WTC11 (cell line): ENCODE measurements around the gene TRIM25. TPM values are rescaled to one million over a fixed set of nuclear protein-coding genes. Genes with fewer than 3 reads are reported as not detected.

Experiments
- ATAC-seq: fragments of 200-7000 bp; cut with Tn5 transposase; 2 replicates; pipeline ENCODE4 v1.10.0; 2021; ENCODE audit warnings: mild to moderate bottlenecking, moderate library complexity
- CTCF ChIA-PET: fragments of 300-600 bp; sonication (Branson Sonifier 250); formaldehyde crosslinking; loops from one replicate; lab custom pipeline; 2021; ENCODE audit warnings: antibody characterized with exemption; lab: Charles Lee
- POLR2A ChIA-PET: fragments of 350-600 bp; sonication (Branson Sonifier 250); formaldehyde crosslinking; loops from one replicate; lab custom pipeline; 2021; ENCODE audit warnings: antibody characterized with exemption; lab: Charles Lee
- DNase-seq: peaks from one replicate; pipeline ENCODE4 v3.0.0; 2021; ENCODE audit warnings: low spot score
- H3K27ac Mint-ChIP-seq: 2 replicates; pipeline ENCODE4 v1.8.0; 2021; ENCODE audit warnings: mixed read lengths
- H3K27me3 Mint-ChIP-seq: 2 replicates; pipeline ENCODE4 v1.8.0; 2021; ENCODE audit warnings: low read depth, mild to moderate bottlenecking, moderate library complexity, mixed read lengths
- H3K36me3 Mint-ChIP-seq: 2 replicates; pipeline ENCODE4 v1.8.0; 2021; ENCODE audit warnings: mixed read lengths
- H3K4me1 Mint-ChIP-seq: 2 replicates; pipeline ENCODE4 v1.8.0; 2022; ENCODE audit warnings: mixed read lengths
- H3K4me3 Mint-ChIP-seq: 2 replicates; pipeline ENCODE4 v1.8.0; 2021; ENCODE audit warnings: mild to moderate bottlenecking, moderate library complexity, mixed read lengths
- H3K9me3 Mint-ChIP-seq: 2 replicates; pipeline ENCODE4 v1.8.0; 2021; ENCODE audit warnings: mixed read lengths
- ESRRA ChIP-seq: sonication (generic); formaldehyde crosslinking; IDR thresholded peaks from 2 replicates; pipeline ENCODE4 v1.8.1; 2022; ENCODE audit warnings: mild to moderate bottlenecking, missing genetic modification reagents, borderline replicate concordance
- ETV6 ChIP-seq: sonication (generic); formaldehyde crosslinking; IDR thresholded peaks from 2 replicates; pipeline ENCODE4 v1.8.1; 2022; ENCODE audit warnings: mild to moderate bottlenecking, missing genetic modification reagents
- NR2C2 ChIP-seq: sonication (generic); formaldehyde crosslinking; IDR thresholded peaks from 2 replicates; pipeline ENCODE4 v1.8.0; 2022; ENCODE audit warnings: mild to moderate bottlenecking, missing genetic modification reagents
- SOX15 ChIP-seq: fragments of 250-450 bp; sonication (Bioruptor Pico); IDR thresholded peaks from 2 replicates; pipeline ENCODE4 v1.9.0; 2021; ENCODE audit warnings: mild to moderate bottlenecking
- ZBTB21 ChIP-seq: sonication (generic); formaldehyde crosslinking; IDR thresholded peaks from 2 replicates; pipeline ENCODE4 v1.8.1; 2023; ENCODE audit warnings: mild to moderate bottlenecking, missing genetic modification reagents, borderline replicate concordance
- ZNF232 ChIP-seq: sonication (generic); formaldehyde crosslinking; IDR thresholded peaks from 2 replicates; pipeline ENCODE4 v1.8.0; 2022; ENCODE audit warnings: mild to moderate bottlenecking, missing genetic modification reagents
- ZNF416 ChIP-seq: fragments of 250-450 bp; sonication (Bioruptor Pico); IDR thresholded peaks from 2 replicates; pipeline ENCODE4 v1.9.0; 2021; ENCODE audit warnings: mild to moderate bottlenecking, inconsistent platforms
- total RNA-seq: library from RNA; stranded (reverse); gene quantifications from 3 replicates; pipeline ENCODE4 v1.2.3, GENCODE V29; 2021
- TF ChIP-seq, protein P1 (sequence below): sonication (generic); formaldehyde crosslinking; IDR thresholded peaks from 2 replicates; pipeline ENCODE4 v1.8.0; 2022; ENCODE audit warnings: mild to moderate bottlenecking, missing genetic modification reagents
- TF ChIP-seq, protein P2 (sequence below): sonication (generic); formaldehyde crosslinking; conservative IDR thresholded peaks from 2 replicates; pipeline ENCODE4 v1.8.1; 2023; ENCODE audit warnings: mild to moderate bottlenecking, low read depth, missing genetic modification reagents, moderate library complexity
- TF ChIP-seq, protein P3 (sequence below): sonication (generic); formaldehyde crosslinking; IDR thresholded peaks from 2 replicates; pipeline ENCODE4 v1.8.1; 2022; ENCODE audit warnings: mild to moderate bottlenecking, missing genetic modification reagents, moderate library complexity, borderline replicate concordance
- TF ChIP-seq, protein P4 (sequence below): sonication (generic); formaldehyde crosslinking; IDR thresholded peaks from 2 replicates; pipeline ENCODE4 v1.8.0; 2022; ENCODE audit warnings: mild to moderate bottlenecking, missing genetic modification reagents
- TF ChIP-seq, protein P5 (sequence below): fragments of 250-450 bp; sonication (Bioruptor Pico); IDR thresholded peaks from 2 replicates; pipeline ENCODE4 v2.1.2; 2022; ENCODE audit warnings: mild to moderate bottlenecking, moderate library complexity
- TF ChIP-seq, protein P6 (sequence below): sonication (generic); formaldehyde crosslinking; IDR thresholded peaks from 2 replicates; pipeline ENCODE4 v1.8.0; 2023; ENCODE audit warnings: missing genetic modification reagents, mild to moderate bottlenecking, borderline replicate concordance
- TF ChIP-seq, protein P7 (sequence below): sonication (generic); formaldehyde crosslinking; IDR thresholded peaks from 2 replicates; pipeline ENCODE4 v1.8.0; 2022; ENCODE audit warnings: mild to moderate bottlenecking, missing genetic modification reagents
- TF ChIP-seq, protein P8 (sequence below): fragments of 250-450 bp; sonication (Bioruptor Pico); IDR thresholded peaks from 2 replicates; pipeline ENCODE4 v1.9.0; 2021; ENCODE audit warnings: mild to moderate bottlenecking

Gene TRIM25
- total RNA-seq, 1 experiment from 2014 or later, result 49.0 TPM

DNA sequence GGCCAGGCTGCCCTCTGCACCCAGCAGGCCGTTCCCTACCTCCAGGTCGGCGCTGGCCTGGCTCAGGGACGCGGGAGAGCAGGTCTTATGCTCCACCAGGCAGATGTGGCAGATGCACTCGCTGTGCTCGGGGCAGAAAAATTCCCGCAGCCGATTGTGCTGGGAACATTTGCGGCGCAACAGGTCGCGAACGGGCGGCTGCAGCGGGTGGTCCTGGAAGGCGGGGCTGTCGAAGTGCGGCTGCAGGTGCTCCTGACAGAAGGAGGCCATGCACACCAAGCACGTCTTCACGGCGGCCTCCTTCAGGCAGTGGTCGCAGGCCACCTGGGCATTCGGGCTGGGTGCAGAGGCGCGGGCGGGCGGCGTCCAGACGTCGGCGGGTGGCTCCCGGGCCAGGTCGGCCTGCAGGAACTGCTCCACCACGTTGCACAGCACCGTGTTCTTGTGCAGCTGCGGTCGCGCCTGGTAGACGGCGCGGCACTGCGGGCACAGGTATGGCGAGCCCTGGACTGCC is 439 bp downstream of the TRIM25 start:
- Mint-ChIP-seq H3K36me3 (peaks cover 8% of the 10 kb centered on the region), H3K4me1 (peaks cover 18% of the 10 kb centered on the region), H3K27me3 (peaks cover 20% of the 10 kb centered on the region), H3K4me3 (peak overlapping the region; percentile 88), H3K9me3 (peaks cover 12% of the 10 kb centered on the region), H3K27ac (no peak overlapping the region)
- ATAC-seq (peak; percentile 51), DNase-seq (peak; percentile 67)
- peak; percentile 11; the same call in 1 of the 2 replicates for TF ChIP-seq ETV6 (CRISPR knock-in tag)
- no peak; the same call in 1 of the 2 replicates for TF ChIP-seq ZNF232 (CRISPR knock-in tag)
- TF ChIP-seq, protein P1, sequence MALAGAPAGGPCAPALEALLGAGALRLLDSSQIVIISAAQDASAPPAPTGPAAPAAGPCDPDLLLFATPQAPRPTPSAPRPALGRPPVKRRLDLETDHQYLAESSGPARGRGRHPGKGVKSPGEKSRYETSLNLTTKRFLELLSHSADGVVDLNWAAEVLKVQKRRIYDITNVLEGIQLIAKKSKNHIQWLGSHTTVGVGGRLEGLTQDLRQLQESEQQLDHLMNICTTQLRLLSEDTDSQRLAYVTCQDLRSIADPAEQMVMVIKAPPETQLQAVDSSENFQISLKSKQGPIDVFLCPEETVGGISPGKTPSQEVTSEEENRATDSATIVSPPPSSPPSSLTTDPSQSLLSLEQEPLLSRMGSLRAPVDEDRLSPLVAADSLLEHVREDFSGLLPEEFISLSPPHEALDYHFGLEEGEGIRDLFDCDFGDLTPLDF, result peak; percentile 20; the same call in 1 of the 2 replicates
- TF ChIP-seq, protein P2, sequence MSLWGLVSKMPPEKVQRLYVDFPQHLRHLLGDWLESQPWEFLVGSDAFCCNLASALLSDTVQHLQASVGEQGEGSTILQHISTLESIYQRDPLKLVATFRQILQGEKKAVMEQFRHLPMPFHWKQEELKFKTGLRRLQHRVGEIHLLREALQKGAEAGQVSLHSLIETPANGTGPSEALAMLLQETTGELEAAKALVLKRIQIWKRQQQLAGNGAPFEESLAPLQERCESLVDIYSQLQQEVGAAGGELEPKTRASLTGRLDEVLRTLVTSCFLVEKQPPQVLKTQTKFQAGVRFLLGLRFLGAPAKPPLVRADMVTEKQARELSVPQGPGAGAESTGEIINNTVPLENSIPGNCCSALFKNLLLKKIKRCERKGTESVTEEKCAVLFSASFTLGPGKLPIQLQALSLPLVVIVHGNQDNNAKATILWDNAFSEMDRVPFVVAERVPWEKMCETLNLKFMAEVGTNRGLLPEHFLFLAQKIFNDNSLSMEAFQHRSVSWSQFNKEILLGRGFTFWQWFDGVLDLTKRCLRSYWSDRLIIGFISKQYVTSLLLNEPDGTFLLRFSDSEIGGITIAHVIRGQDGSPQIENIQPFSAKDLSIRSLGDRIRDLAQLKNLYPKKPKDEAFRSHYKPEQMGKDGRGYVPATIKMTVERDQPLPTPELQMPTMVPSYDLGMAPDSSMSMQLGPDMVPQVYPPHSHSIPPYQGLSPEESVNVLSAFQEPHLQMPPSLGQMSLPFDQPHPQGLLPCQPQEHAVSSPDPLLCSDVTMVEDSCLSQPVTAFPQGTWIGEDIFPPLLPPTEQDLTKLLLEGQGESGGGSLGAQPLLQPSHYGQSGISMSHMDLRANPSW (CRISPR knock-in tag), result no peak
- TF ChIP-seq, protein P3, sequence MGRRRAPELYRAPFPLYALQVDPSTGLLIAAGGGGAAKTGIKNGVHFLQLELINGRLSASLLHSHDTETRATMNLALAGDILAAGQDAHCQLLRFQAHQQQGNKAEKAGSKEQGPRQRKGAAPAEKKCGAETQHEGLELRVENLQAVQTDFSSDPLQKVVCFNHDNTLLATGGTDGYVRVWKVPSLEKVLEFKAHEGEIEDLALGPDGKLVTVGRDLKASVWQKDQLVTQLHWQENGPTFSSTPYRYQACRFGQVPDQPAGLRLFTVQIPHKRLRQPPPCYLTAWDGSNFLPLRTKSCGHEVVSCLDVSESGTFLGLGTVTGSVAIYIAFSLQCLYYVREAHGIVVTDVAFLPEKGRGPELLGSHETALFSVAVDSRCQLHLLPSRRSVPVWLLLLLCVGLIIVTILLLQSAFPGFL (CRISPR knock-in tag), result no peak
- TF ChIP-seq, protein P4, sequence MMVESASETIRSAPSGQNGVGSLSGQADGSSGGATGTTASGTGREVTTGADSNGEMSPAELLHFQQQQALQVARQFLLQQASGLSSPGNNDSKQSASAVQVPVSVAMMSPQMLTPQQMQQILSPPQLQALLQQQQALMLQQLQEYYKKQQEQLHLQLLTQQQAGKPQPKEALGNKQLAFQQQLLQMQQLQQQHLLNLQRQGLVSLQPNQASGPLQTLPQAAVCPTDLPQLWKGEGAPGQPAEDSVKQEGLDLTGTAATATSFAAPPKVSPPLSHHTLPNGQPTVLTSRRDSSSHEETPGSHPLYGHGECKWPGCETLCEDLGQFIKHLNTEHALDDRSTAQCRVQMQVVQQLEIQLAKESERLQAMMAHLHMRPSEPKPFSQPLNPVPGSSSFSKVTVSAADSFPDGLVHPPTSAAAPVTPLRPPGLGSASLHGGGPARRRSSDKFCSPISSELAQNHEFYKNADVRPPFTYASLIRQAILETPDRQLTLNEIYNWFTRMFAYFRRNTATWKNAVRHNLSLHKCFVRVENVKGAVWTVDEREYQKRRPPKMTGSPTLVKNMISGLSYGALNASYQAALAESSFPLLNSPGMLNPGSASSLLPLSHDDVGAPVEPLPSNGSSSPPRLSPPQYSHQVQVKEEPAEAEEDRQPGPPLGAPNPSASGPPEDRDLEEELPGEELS (CRISPR knock-in tag), result 0 out of 2 replicates have a peak, but pooled peaks have one; percentile 29
- 0 out of 2 replicates have a peak, but pooled peaks have one; percentile 22 for TF ChIP-seq NR2C2 (CRISPR knock-in tag)
- TF ChIP-seq, protein P5, sequence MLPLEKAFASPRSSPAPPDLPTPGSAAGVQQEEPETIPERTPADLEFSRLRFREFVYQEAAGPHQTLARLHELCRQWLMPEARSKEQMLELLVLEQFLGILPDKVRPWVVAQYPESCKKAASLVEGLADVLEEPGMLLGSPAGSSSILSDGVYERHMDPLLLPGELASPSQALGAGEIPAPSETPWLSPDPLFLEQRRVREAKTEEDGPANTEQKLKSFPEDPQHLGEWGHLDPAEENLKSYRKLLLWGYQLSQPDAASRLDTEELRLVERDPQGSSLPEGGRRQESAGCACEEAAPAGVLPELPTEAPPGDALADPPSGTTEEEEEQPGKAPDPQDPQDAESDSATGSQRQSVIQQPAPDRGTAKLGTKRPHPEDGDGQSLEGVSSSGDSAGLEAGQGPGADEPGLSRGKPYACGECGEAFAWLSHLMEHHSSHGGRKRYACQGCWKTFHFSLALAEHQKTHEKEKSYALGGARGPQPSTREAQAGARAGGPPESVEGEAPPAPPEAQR (CRISPR knock-in tag), result no peak
- no peak for TF ChIP-seq ESRRA
- TF ChIP-seq, protein P6, sequence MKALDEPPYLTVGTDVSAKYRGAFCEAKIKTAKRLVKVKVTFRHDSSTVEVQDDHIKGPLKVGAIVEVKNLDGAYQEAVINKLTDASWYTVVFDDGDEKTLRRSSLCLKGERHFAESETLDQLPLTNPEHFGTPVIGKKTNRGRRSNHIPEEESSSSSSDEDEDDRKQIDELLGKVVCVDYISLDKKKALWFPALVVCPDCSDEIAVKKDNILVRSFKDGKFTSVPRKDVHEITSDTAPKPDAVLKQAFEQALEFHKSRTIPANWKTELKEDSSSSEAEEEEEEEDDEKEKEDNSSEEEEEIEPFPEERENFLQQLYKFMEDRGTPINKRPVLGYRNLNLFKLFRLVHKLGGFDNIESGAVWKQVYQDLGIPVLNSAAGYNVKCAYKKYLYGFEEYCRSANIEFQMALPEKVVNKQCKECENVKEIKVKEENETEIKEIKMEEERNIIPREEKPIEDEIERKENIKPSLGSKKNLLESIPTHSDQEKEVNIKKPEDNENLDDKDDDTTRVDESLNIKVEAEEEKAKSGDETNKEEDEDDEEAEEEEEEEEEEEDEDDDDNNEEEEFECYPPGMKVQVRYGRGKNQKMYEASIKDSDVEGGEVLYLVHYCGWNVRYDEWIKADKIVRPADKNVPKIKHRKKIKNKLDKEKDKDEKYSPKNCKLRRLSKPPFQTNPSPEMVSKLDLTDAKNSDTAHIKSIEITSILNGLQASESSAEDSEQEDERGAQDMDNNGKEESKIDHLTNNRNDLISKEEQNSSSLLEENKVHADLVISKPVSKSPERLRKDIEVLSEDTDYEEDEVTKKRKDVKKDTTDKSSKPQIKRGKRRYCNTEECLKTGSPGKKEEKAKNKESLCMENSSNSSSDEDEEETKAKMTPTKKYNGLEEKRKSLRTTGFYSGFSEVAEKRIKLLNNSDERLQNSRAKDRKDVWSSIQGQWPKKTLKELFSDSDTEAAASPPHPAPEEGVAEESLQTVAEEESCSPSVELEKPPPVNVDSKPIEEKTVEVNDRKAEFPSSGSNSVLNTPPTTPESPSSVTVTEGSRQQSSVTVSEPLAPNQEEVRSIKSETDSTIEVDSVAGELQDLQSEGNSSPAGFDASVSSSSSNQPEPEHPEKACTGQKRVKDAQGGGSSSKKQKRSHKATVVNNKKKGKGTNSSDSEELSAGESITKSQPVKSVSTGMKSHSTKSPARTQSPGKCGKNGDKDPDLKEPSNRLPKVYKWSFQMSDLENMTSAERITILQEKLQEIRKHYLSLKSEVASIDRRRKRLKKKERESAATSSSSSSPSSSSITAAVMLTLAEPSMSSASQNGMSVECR (CRISPR knock-in tag), result 0 out of 2 replicates have a peak, but pooled peaks have one; percentile 29
- TF ChIP-seq ZNF416 (CRISPR knock-in tag), result no peak
- TF ChIP-seq, protein P7, sequence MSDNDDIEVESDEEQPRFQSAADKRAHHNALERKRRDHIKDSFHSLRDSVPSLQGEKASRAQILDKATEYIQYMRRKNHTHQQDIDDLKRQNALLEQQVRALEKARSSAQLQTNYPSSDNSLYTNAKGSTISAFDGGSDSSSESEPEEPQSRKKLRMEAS (CRISPR knock-in tag), result peak; percentile 90
- no peak for TF ChIP-seq ZBTB21 (CRISPR knock-in tag)
- TF ChIP-seq, protein P8, sequence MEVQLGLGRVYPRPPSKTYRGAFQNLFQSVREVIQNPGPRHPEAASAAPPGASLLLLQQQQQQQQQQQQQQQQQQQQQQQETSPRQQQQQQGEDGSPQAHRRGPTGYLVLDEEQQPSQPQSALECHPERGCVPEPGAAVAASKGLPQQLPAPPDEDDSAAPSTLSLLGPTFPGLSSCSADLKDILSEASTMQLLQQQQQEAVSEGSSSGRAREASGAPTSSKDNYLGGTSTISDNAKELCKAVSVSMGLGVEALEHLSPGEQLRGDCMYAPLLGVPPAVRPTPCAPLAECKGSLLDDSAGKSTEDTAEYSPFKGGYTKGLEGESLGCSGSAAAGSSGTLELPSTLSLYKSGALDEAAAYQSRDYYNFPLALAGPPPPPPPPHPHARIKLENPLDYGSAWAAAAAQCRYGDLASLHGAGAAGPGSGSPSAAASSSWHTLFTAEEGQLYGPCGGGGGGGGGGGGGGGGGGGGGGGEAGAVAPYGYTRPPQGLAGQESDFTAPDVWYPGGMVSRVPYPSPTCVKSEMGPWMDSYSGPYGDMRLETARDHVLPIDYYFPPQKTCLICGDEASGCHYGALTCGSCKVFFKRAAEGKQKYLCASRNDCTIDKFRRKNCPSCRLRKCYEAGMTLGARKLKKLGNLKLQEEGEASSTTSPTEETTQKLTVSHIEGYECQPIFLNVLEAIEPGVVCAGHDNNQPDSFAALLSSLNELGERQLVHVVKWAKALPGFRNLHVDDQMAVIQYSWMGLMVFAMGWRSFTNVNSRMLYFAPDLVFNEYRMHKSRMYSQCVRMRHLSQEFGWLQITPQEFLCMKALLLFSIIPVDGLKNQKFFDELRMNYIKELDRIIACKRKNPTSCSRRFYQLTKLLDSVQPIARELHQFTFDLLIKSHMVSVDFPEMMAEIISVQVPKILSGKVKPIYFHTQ, result no peak
- TF ChIP-seq SOX15 (CRISPR knock-in tag), result no peak
- CTCF ChIA-PET, result interaction anchor here (0.6 to 2.3 kb wide), 7 partner anchors 20 to 870 kb away, joined by 3 to 9 read pairs (median 5); no protein-coding TSS in a partner anchor
- POLR2A ChIA-PET, result interaction anchor here (0.6 to 1.2 kb wide), 8 partner anchors 9 to 87 kb away, joined by 3 to 5 read pairs (median 3); partner anchors contain the start of gene SCPEP1
